Lower leg skin (tissue), 4 donors: ENCODE measurements around the gene DSG2. TPM values are rescaled to one million over a fixed set of nuclear protein-coding genes. Genes with fewer than 3 reads are reported as not detected.

Source experiments
- DNase-seq, 2 donors: peaks; one replicate each; pipeline ENCODE4 v3.0.0-alpha.2; 2019; ENCODE audit warnings: low spot score in 2 of 2
- H3K4me3 ChIP-seq: fragments of 200-600 bp; sonication (generic); 2 replicates; pipeline ENCODE4 v1.5.1; 2017; ENCODE audit warnings: mild to moderate bottlenecking, low read depth; ENCODE audit not compliant: poor library complexity, severe bottlenecking
- POLR2A ChIP-seq, 2 donors: fragments of 450-650 bp; IDR thresholded peaks; one replicate each; pipeline ENCODE4 v1.6.1; 2016 to 2017; ENCODE audit warnings: antibody characterized with exemption in 2 of 2, mild to moderate bottlenecking in 1 of 2, moderate library complexity in 1 of 2
- WGBS, 2 donors: methylation state at CpG; one replicate each; pipeline ENCODE4 v1.1.5; 2018; 5-methylcytosine and 5-hydroxymethylcytosine counted together
- intact Hi-C: fragments of 100-400 bp; cut with DNase I; formaldehyde crosslinking; loops from one replicate; pipeline ENCODE4 v1.15.0; 2023; ENCODE audit warnings: low total_unique reads
- total RNA-seq, 4 donors: library from RNA; depleted of rRNA; stranded (reverse); fragments of >200 nt; gene quantifications; one replicate each; pipeline ENCODE4 v1.1.0, GENCODE V29; 2016
- TF ChIP-seq, protein P1 (sequence below), 3 donors: fragments of 450-650 bp; IDR thresholded peaks; one replicate each; pipeline ENCODE4 v1.5.1; 2016; ENCODE audit warnings: antibody characterized with exemption in 3 of 3, mild to moderate bottlenecking in 3 of 3, moderate library complexity in 2 of 3

The DSG2 gene
- total RNA-seq, 4 donors from 2014 or later, result 11.0 to 28.0 (median 19.2) TPM

- DNase-seq, result no peak
- TF ChIP-seq, protein P1, sequence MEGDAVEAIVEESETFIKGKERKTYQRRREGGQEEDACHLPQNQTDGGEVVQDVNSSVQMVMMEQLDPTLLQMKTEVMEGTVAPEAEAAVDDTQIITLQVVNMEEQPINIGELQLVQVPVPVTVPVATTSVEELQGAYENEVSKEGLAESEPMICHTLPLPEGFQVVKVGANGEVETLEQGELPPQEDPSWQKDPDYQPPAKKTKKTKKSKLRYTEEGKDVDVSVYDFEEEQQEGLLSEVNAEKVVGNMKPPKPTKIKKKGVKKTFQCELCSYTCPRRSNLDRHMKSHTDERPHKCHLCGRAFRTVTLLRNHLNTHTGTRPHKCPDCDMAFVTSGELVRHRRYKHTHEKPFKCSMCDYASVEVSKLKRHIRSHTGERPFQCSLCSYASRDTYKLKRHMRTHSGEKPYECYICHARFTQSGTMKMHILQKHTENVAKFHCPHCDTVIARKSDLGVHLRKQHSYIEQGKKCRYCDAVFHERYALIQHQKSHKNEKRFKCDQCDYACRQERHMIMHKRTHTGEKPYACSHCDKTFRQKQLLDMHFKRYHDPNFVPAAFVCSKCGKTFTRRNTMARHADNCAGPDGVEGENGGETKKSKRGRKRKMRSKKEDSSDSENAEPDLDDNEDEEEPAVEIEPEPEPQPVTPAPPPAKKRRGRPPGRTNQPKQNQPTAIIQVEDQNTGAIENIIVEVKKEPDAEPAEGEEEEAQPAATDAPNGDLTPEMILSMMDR (IDR thresholded peaks at IDR 0.05), result no peak
- no peak for TF ChIP-seq POLR2A (IDR thresholded peaks at IDR 0.05)
- intact Hi-C loops, result no loop called here
- WGBS, 2 donors, result 91 to 95% methylated on average over 10 of the region's 10 CpGs
- H3K4me3 ChIP-seq, result no peak overlapping the region
These were observed 19.3 kb upstream of the DSG2 start for GRCh38 chr18:31478688-31479087.

- TF ChIP-seq, protein P1 (IDR thresholded peaks at IDR 0.05), result no peak
- TF ChIP-seq POLR2A (IDR thresholded peaks at IDR 0.05), result no peak
- intact Hi-C loops, result no loop called here
- 41 to 46% methylated on average over 1 of the region's 1 CpG for WGBS, 2 donors
- no peak for DNase-seq
- H3K4me3 ChIP-seq, result no peak overlapping the region
These were observed 15.9 kb upstream of the DSG2 start for GRCh38 chr18:31482051-31482450.

DNA sequence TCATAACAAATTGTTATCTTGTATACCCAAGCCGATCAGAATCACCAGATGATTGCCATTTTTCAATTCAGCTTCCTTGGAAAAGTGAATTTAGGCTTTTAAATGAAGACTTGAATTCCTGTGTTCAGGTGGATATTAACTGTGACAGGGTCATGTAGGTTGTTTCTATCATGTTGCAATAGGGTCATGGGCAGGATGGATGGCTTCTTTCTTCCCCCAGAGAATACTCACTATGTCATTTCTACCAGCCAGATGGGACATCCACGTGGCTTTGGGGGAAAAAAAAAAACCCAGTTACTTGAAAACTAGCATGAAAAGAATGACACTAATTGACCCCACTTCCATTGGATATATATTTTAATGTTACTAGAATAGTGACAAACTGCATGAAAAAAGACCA lies 14.6 kb upstream of the DSG2 start:
- intact Hi-C loops, result no loop called here
- 77 to 81% methylated on average over 2 of the region's 2 CpGs for WGBS, 2 donors
- no peak overlapping the region for H3K4me3 ChIP-seq
- TF ChIP-seq, protein P1 (IDR thresholded peaks at IDR 0.05), result no peak
- TF ChIP-seq POLR2A (IDR thresholded peaks at IDR 0.05), result no peak
- DNase-seq, result no peak

DNA sequence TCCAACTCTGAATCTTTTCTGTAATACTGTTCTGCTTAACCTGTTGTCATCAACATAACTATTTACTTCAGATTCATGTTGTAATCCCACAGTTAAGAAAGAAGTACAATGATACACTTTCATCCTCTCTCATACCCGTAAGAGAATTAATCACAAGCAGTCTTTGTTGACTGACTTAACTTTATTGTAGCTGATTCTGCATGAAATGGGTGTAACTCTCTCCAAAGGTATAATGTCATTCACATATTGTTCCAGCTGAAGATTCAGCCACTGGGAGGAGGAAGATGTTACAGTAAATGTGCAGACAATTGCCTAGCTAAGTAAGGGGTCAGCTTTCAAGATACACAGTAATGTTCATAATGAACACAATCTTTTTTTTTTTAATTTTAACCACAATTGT lies 13.5 kb upstream of the DSG2 start:
- no peak overlapping the region for H3K4me3 ChIP-seq
- 26 to 49% methylated on average over 1 of the region's 1 CpG for WGBS, 2 donors
- DNase-seq, result no peak
- intact Hi-C loops, result no loop called here
- TF ChIP-seq, protein P1 (IDR thresholded peaks at IDR 0.05), result no peak
- no peak for TF ChIP-seq POLR2A (IDR thresholded peaks at IDR 0.05)

GRCh38 chr18:31486165-31486564 lies 11.8 kb upstream of the DSG2 start:
- DNase-seq, result no peak
- 31 to 39% methylated on average over 2 of the region's 2 CpGs for WGBS, 2 donors
- intact Hi-C loops, result no loop called here
- H3K4me3 ChIP-seq, result no peak overlapping the region
- no peak for TF ChIP-seq POLR2A (IDR thresholded peaks at IDR 0.05)
- TF ChIP-seq, protein P1 (IDR thresholded peaks at IDR 0.05), result no peak

GRCh38 chr18:31487246-31488015 lies 10.5 kb upstream of the DSG2 start:
- H3K4me3 ChIP-seq, result no peak overlapping the region
- 57 to 62% methylated on average over 9 of the region's 9 CpGs for WGBS, 2 donors
- no peak for DNase-seq
- TF ChIP-seq, protein P1 (IDR thresholded peaks at IDR 0.05), result no peak
- intact Hi-C loops, result no loop called here
